HK-2 (cell line): Measurements from ENCODE around the gene SPPL3.
"Not testable (repeated sequence)": the region's sequence is repeated elsewhere in the genome, so short reads cannot be mapped to it uniquely, and the experiment has no call there.

Experiments
- DNase-seq: peaks from one replicate; pipeline ENCODE4 v3.0.0-alpha.2; 2018; ENCODE audit not compliant: unreplicated experiment

The SPPL3 gene

DNA sequence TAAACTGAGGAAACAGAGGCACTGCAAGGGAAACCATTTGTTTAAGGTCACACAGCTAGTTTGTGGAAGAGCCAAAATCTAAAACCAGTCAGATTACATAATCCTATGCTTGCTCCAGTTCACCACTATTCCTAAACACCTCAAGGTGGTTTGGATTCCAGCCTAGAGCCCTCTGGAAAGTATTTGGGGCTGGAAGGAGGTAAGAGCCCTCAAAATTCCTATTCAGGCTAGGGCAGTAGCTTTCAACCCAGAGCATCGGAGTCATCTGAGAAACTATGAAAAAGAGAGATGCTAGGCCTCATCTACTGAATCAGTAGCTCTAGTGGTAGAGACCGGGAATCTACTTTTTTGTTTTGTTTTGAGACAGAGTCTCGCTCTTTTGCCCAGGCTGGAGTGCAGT is 16.0 kb upstream of the SPPL3 start:
- DNase-seq = no peak

GRCh38 chr12:120917748-120918147 is 13.6 kb upstream of the SPPL3 start:
- no peak for DNase-seq

DNA sequence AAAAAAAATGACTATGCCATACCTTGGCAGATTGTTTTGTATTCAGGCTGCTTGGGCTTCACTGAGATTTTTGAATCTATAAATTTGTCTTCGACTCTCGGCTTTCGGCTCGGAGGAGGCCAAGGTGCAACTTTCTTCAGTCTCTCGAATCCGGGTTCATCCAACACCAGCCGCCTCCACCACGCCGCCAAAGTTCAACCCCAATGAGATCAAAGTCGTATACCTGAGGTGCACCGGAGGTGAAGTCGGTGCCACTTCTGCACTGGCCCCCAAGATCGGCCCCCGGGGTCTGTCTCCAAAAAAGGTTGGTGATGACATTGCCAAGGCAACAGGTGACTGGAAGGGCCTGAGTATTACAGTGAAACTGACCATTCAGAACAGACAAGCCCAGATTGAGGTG is 12.4 kb upstream of the SPPL3 start:
- no peak for DNase-seq

DNA sequence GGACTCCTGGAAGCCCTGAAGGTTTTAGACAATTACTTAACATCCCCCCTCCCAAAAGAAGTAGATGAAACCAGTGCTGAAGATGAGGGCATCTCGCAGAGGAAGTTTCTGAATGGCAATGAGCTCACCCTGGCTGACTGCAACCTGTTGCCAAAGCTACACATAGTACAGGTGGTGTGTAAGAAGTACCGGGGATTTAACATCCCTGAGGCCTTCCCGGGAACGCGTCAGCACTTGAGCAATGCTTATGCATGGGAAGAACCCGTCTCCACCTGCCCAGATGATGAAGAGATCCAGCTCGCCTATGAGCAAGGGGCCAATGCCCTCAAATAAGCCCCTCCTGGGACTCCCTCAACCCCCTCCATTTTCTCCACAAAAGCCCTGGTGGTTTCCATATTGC is 10.6 kb upstream of the SPPL3 start:
- DNase-seq = no peak

DNA sequence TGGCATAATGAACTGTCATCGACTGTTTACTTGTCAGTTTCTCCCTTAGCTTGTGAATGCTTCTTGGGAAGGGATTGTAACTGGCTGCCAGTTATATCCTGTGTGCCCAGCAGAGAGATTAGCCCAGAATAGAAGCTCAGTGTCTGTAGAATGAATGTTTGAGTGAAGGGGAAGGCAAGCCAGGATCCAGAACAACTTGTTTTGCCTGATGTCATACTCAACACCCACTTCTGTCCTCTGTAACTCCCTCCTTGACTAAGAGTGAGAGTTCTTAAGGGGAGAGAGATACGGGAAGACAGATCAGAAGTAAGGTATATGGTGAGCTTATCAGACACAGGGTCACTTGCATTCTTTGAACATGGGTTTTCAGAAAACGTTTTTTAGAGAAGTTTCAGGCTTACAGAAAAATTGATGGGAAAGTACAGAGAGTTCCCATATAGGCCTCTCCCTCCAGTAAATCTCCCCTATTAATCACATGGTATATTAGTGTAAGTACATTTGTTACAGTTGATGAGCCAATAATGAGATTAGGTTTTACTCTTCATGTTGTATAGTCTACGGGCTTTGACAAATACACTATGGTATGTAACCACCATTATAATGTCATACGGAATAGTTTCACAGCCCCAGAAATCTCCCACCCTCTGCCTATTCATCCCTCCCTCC is 5.6 kb upstream of the SPPL3 start:
- DNase-seq = no peak

DNA sequence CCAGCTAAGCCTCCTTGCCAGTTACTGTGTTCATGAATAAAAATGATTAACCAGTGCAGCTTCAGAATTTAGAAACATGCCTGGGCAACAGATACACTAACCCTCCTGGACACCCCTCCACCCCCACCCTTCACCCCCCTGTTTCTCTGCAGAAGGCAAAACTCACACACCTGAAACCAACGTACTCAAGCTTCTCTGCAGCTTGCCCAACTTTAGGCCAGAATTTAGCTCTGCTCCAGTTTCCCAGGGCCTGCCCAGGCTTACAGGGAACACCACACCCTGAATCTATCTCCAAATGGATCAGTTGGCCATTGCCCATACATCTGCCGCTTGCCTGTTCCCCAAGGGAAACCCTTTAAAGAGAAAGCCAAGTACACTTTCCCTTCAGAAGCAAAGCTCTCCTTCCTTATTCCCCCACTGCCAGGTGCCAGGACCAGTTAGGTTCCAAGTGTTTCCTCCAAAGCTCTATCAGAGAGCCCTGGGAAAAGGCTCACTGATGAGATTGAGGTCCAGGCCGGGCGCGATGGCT is 1.8 kb upstream of the SPPL3 start:
- no peak for DNase-seq

GRCh38 chr12:120903412-120904196 is 554 bp downstream of the SPPL3 start:
- DNase-seq = peak; percentile 67

DNA sequence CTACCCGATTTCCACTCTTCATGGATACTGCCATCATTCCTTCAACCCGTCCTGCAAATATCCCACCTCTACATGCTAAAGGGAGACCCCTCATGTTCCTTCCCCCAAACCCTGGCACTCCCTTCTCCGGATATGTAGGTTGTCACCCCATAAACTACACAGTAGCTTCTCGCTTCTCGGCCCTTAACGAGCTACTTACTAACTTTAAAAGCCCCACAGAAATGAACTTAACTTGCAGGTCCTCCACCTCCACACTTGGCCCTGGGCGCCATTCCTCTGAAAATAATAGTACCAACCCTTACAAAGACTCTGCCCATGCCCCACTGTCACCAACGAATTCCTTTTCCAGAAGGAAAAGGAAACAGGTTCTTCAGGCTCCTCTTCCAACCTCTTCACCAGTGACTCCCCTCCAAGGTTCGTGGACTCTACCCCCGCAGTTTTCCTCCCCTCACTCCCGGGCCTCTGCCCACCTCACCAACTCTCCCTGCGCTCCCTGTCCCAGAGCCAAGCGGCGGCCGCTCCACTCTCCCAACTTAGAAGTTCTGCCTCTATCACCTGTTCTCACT is 1.2 kb downstream of the SPPL3 start:
- DNase-seq = no peak

DNA sequence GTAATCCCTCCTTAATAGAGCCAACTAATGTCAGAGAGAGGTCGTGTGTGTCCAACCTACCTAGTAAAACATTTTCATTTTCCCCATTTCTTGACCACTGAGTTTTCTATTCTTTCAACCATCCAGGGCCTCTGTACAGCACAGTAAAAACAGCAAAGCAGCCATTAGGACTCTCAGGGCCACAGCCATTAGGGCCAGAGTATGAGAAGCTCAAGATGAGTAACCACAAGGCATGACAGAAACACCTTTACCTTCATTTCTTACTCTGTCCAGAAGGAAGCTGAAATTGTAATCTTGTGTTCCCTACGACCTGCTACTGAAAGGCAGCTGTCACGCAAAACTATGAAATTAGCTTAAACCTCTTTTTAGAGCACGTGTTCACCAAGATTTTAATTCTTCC is 2.3 kb downstream of the SPPL3 start:
- DNase-seq = no peak

DNA sequence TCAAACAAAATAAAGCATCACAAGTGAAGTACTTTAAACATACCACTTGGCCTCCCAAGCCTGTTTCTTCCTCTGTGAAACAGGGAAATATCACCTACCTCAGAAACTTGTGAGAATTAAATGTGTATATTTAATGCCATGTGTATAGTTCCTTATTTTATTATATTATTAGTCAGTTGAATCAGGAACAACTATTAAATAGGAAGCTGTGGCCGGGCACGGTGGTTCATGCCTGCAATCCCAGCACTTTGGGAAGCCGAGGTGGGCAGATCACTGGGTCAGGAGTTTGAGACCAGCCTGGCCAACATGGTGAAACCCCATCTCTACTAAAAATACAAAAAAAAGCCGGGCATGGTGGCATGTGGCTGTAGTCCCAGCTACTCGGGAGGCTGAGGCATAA is 3.1 kb downstream of the SPPL3 start:
- not testable (repeated sequence) for DNase-seq

- DNase-seq = no peak
Observed at GRCh38 chr12:120895532-120895931, 8.6 kb downstream of the SPPL3 start.

DNA sequence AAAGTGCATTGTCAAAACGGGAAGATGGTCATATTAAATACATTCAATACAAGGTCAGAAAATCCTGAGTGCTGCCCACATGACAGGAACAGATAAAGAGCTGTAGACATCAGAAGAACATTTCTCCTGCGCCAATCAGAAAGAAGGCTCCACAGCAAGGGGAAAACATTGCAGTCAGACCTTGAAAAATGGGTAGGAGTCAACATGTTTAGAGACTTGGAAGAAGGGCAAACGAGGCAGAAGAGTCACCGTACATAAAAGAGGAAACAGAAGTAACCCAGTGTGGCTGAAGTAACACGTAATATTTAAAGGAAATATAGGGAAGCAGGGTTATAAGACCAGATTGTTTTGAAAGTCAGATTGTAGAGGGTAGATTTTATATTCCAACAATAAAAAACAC is 11.9 kb downstream of the SPPL3 start:
- DNase-seq = no peak

DNA sequence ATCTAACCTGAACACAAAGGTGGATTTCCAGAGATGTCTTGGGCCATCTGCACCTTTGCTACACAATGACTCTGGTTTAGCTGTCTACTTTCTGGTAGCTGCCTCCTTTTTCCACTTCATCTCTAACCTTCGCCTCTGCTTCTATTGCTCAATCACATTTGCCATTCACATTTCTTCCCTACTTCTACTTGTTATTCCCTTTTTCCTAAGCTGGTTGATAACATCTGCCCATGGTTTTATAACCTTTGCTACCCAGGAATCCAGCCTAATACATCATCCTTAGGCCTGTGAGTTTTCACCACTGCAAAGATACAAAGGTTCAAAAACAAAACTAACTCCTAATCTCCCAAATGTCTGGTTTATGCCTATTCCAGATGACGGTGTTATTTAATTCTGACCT is 13.2 kb downstream of the SPPL3 start:
- no peak for DNase-seq

DNA sequence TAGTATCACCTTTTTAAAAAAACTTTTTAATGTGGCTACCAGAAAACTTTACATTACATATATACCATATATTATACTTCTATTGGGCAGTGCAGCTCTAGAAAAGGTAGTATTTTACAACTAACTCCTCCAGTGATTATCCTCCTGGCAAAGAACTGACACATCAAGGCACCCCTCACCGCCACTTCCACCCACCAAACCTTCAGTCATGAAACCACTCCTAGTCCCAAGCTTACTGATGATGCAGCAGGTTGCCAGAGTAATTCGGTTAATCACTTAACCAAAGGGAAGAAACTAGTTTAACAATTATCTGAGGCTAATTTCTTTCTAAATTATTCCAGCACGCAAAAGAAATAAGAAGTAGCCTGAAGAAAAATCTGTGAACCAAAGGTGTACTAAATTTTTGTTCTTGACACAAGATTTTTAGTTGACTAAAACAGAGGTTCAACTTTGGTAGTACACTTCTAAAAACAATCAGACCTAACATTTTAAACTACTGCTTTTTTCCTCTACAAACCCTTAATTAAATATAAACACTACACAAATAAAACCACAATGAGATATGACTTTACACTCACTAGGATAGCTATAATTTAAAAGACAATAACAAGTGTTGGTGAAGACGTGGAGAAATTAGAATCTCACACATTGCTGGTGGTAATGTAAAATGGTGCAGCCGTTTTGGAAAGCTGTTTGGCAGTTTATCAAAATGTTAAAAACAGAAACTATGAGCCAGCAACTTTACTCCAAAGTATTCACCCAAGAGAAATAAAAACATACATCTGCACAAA is 16.7 kb downstream of the SPPL3 start:
- DNase-seq = no peak

- DNase-seq = no peak
Observed at GRCh38 chr12:120886199-120887018, 17.7 kb downstream of the SPPL3 start.

DNA sequence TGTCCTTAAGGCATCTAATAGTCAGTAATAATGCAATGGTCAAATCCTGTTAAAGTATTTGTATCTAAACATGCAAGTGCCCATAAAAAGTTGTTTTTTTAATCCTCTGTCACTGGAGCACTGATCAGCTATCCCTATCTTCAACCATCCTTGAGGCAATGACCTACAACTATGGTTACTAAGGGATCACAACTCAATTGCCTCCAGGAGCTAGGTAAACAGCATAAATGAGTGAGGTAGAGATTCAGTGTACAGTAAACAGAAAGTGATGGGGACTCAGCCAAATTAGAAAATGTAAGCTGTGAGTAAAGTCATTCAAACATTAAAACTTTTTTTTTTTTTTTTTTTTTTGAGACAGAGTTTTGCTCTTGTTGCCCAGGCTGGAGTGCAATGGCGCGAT is 18.6 kb downstream of the SPPL3 start:
- DNase-seq = no peak

DNA sequence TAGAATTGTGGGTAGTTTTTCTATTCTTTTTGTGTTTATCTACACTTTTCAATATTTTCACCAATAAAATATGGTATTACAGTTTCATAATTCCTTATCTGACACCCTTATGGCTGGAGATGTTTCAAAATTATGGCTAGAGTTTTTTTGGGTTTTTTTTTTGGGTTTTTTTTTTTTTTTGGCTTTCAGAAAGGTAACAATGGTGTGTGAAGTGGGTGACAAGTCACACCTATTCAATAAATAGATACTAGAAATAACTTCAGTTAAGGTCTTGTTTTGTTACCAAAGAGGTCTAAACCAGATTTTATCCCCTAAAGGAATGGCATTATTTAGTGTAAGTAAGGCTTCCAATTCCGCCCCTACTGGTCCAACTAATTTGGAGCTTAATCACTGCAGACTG is 19.5 kb downstream of the SPPL3 start:
- no peak for DNase-seq

- no peak for DNase-seq
Observed at GRCh38 chr12:120882055-120882555, 22.1 kb downstream of the SPPL3 start.

DNA sequence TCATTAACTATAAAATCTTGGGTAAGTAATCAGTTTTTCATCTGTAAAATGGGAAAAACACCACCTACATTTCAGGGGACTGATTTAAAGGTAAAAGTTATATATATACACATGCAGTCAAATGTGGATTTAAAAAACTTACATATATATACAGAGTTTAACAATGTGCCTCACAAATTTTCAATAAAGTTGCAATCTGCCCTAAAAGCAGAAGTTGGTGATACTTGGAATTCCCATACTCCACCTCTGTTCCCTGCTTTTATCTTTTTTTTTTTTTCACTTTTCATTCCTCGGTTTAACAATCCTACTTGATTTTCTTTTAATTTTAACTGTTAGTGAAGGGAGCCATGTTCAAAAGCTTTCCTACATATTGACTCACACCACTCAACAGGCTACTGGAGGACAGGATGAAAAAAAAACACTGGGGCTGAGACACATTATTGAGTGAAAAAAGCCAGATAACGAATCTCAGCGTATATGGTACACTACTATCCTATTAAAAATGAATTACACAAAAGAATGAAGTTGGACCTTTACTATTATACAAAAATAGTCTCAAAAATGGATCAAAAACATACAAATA is 24.3 kb downstream of the SPPL3 start:
- no peak for DNase-seq

DNA sequence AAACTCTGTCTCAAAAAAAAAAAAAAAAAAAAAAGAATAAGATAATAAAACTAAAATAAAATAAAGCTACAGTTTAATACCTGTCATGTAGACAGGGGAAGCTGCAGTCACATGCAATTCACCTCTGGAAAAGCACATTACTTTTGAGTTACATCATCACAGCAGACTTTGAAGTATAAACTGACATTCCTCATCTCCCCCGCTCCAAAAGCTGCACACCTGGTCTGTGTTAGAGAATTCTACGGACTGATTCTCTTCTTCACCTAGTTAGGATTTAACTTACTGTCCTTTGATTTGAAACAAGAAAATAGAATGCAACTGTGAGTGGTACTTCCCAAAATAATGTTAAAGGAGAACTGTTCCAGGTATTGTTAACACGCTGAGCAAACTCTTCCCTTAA is 25.1 kb downstream of the SPPL3 start:
- no peak for DNase-seq
